Esophagus muscularis mucosa (tissue), 4 donors: ENCODE measurements around the gene PPP1R16B. TPM values are rescaled to one million over a fixed set of nuclear protein-coding genes. Genes with fewer than 3 reads are reported as not detected.
A peak's percentile ranks its signal among the peaks of the same experiment; 100 is the strongest.

Experiments
- DNase-seq: peaks from one replicate; pipeline ENCODE4 v3.0.0-alpha.2; 2017; ENCODE audit errors: extremely low spot score
- H3K27ac ChIP-seq, 4 donors: fragments of 200-600 bp; sonication (generic); replicated peaks in 1 of 4; 1 replicate in 3 of 4; 2 replicates in 1 of 4; pipeline ENCODE4 v1.5.1; 2016 to 2019; ENCODE audit warnings: mild to moderate bottlenecking in 1 of 4
- H3K27me3 ChIP-seq, 4 donors: fragments of 200-600 bp; sonication (generic); one replicate each; pipeline versions ENCODE4 v1.5.1 to v1.6.0; 2016 to 2019
- H3K36me3 ChIP-seq, 4 donors: fragments of 200-600 bp; sonication (generic); one replicate each; pipeline ENCODE4 v1.5.1; 2016 to 2019
- H3K4me1 ChIP-seq, 4 donors: fragments of 200-600 bp; sonication (generic); one replicate each; pipeline ENCODE4 v1.5.1; 2016 to 2019
- H3K4me3 ChIP-seq, 4 donors: fragments of 200-600 bp; sonication (generic); 1 replicate in 2 of 4; 2 replicates in 2 of 4; pipeline ENCODE4 v1.5.1; 2016 to 2019; ENCODE audit warnings: mild to moderate bottlenecking in 4 of 4, moderate library complexity in 1 of 4
- H3K9me3 ChIP-seq, 4 donors: fragments of 200-600 bp; sonication (generic); 1 replicate in 3 of 4; 2 replicates in 1 of 4; pipeline ENCODE4 v1.5.1; 2016 to 2019
- EP300 ChIP-seq: sonication (generic); formaldehyde crosslinking; IDR thresholded peaks from one replicate; pipeline ENCODE4 v1.6.1; 2017; ENCODE audit warnings: antibody characterized with exemption
- POLR2A ChIP-seq: fragments of 450-650 bp; IDR thresholded peaks from one replicate; pipeline ENCODE4 v1.6.1; 2017; ENCODE audit warnings: antibody characterized with exemption, moderate library complexity, mild to moderate bottlenecking, low read depth
- POLR2AphosphoS5 ChIP-seq, 2 donors: sonication (generic); formaldehyde crosslinking; IDR thresholded peaks; one replicate each; pipeline ENCODE4 v1.6.1; 2017; ENCODE audit warnings: antibody characterized with exemption in 2 of 2
- WGBS: methylation state at CpG from one replicate; pipeline ENCODE4 v1.1.5; 2018; 5-methylcytosine and 5-hydroxymethylcytosine counted together
- intact Hi-C: fragments of 100-400 bp; cut with DNase I; formaldehyde crosslinking; loops from one replicate; pipeline ENCODE4 v1.15.1; 2023
- total RNA-seq, 4 donors: library from RNA; depleted of rRNA; stranded (reverse); fragments of >200 nt; gene quantifications; one replicate each; pipeline versions ENCODE4 v1.1.0 to v1.2.1, GENCODE V29; 2016
- TF ChIP-seq, protein P1 (sequence below), 3 experiments: fragments of 200-600 bp in 2 of 3; fragments of 450-650 bp in 1 of 3; sonication (generic) in 2 of 3; IDR thresholded peaks; one replicate each; pipeline ENCODE4 v1.5.1; 2017 to 2019; ENCODE audit warnings: antibody characterized with exemption in 3 of 3, mild to moderate bottlenecking in 2 of 3, moderate library complexity in 1 of 3

The PPP1R16B gene
- total RNA-seq, 4 donors from 2014 or later = 3.7 to 12.1 (median 6.8) TPM

- TF ChIP-seq, protein P1, sequence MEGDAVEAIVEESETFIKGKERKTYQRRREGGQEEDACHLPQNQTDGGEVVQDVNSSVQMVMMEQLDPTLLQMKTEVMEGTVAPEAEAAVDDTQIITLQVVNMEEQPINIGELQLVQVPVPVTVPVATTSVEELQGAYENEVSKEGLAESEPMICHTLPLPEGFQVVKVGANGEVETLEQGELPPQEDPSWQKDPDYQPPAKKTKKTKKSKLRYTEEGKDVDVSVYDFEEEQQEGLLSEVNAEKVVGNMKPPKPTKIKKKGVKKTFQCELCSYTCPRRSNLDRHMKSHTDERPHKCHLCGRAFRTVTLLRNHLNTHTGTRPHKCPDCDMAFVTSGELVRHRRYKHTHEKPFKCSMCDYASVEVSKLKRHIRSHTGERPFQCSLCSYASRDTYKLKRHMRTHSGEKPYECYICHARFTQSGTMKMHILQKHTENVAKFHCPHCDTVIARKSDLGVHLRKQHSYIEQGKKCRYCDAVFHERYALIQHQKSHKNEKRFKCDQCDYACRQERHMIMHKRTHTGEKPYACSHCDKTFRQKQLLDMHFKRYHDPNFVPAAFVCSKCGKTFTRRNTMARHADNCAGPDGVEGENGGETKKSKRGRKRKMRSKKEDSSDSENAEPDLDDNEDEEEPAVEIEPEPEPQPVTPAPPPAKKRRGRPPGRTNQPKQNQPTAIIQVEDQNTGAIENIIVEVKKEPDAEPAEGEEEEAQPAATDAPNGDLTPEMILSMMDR (IDR thresholded peaks at IDR 0.05) = no peak
- TF ChIP-seq POLR2A (no peak), POLR2AphosphoS5 (IDR thresholded peaks at IDR 0.05) (peak in 1 of 2 donors; percentile 9)
- Histone ChIP-seq H3K9me3 (no peaks in the 10 kb centered on the region), H3K4me3 (no peak overlapping the region), H3K27me3 (no peaks in the 10 kb centered on the region), H3K27ac (peak overlapping the region in 2 of 4 donors; percentile 7 to 14), H3K36me3 (peaks cover 0 to 63% (median 6%) of the 10 kb centered on the region in 4 donors), H3K4me1 (peaks cover 0 to 55% (median 4%) of the 10 kb centered on the region in 4 donors)
- 95% methylated on average over 7 of the region's 7 CpGs for WGBS
- no peak for DNase-seq
- intact Hi-C loops = no loop called here
Measured at GRCh38 chr20:38937978-38938473, 132.5 kb downstream of the PPP1R16B start.

DNA sequence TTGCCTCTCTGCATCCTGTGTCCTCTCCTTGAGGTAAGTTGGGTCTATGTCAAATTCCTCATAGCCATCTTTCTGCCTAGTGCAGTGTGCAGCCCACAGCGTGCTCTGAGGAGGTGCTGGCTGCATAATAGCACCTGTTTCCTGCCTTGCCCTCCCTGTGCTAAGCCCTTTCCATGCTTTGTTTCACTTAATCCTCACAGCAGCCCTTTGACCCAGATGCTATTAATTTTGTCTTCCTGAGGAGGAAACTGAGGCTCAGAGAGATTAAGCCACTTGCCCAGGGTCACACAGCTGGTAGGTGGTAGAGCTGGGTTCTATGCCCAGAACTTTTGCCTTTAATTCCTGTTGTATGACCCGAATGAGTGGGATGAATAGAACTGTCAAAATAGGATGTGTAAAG lies 134.2 kb downstream of the PPP1R16B start:
- intact Hi-C loops = no loop called here
- no peak for DNase-seq
- peak overlapping the region in 1 of 4 donors; percentile 48 for H3K27ac ChIP-seq
- H3K9me3 ChIP-seq = no peaks in the 10 kb centered on the region
- H3K4me1 ChIP-seq = peaks cover 0 to 46% (median 4%) of the 10 kb centered on the region in 4 donors
- no peak for TF ChIP-seq EP300
- peak in 1 of 2 donors; percentile 19 for TF ChIP-seq POLR2AphosphoS5 (IDR thresholded peaks at IDR 0.05)
- H3K4me3 ChIP-seq = no peak overlapping the region
- peaks cover 0 to 79% (median 8%) of the 10 kb centered on the region in 4 donors for H3K36me3 ChIP-seq
- H3K27me3 ChIP-seq = no peaks in the 10 kb centered on the region
- 78% methylated on average over 2 of the region's 2 CpGs for WGBS

- DNase-seq = no peak
- Histone ChIP-seq H3K9me3 (no peaks in the 10 kb centered on the region), H3K27ac (peak overlapping the region in 2 of 4 donors; percentile 10 to 48), H3K36me3 (peaks cover 0 to 83% (median 8%) of the 10 kb centered on the region in 4 donors), H3K4me1 (peaks cover 0 to 39% (median 1%) of the 10 kb centered on the region in 4 donors), H3K27me3 (no peaks in the 10 kb centered on the region), H3K4me3 (no peak overlapping the region)
- intact Hi-C loops = no loop called here
- 98% methylated on average over 5 of the region's 5 CpGs for WGBS
- TF ChIP-seq, protein P1 (IDR thresholded peaks at IDR 0.05) = no peak
- TF ChIP-seq POLR2A = no peak
- peak in 1 of 2 donors; percentile 42 for TF ChIP-seq POLR2AphosphoS5 (IDR thresholded peaks at IDR 0.05)
Measured at GRCh38 chr20:38940644-38941043, 135.1 kb downstream of the PPP1R16B start.

DNA sequence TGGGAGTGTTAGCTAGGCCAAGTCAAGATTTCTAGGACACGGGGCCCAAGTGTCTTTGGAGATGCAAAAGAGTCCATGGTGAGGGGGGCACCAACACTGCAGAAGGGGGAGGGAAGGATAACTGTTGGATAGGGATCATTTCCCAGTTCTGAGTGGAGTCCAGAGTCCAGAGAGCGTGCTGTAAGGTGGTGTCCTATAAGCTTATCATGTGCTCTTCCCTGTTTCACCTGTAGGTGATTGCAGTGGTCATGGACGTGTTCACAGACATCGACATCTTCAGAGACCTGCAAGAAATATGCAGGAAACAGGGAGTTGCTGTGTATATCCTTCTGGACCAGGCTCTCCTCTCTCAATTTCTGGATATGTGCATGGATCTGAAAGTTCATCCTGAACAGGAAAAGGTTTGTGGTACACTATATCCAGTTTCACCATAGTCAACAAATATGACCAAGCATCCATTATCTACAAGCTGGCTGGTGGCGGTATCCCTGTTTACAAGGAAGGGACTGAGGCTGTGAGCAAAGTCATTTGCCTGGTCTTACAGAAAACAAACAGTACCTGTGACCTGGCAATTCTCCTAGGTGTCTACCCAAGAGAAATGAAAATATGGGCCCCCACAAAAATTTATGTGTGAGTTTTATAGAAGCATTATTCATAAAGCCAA lies 136.4 kb downstream of the PPP1R16B start:
- no peak overlapping the region for H3K4me3 ChIP-seq
- H3K27me3 ChIP-seq = no peaks in the 10 kb centered on the region
- no peaks in the 10 kb centered on the region for H3K9me3 ChIP-seq
- H3K36me3 ChIP-seq = peaks cover 0 to 81% (median 8%) of the 10 kb centered on the region in 4 donors
- no peak for TF ChIP-seq POLR2A
- TF ChIP-seq POLR2AphosphoS5 (IDR thresholded peaks at IDR 0.05) = peak in 1 of 2 donors; percentile 32
- TF ChIP-seq, protein P1 (IDR thresholded peaks at IDR 0.05) = no peak
- no peak for TF ChIP-seq EP300
- no peak for DNase-seq
- H3K27ac ChIP-seq = no peak overlapping the region
- WGBS = 96% methylated on average over 5 of the region's 5 CpGs
- intact Hi-C loops = no loop called here
- peaks cover 0 to 27% (median 0%) of the 10 kb centered on the region in 4 donors for H3K4me1 ChIP-seq

DNA sequence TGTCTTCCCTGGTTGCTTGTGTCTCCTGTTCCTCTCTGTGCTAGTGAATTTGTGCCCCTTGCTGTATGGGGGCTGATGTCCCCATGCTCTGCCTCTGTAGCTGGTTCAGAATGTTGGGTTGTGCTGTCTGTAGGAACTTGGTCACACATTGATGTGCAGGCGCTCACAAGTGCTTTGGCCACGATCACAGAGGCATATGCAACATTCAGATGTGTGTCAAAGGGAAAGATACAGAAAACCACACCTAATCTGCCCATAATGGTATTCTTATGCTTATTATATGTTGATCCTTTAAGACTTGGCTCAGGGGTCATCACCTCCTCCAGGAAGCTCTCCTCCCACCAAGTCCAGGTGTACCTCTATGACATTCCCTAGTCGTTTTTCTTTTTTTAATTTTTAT lies 139.5 kb downstream of the PPP1R16B start:
- Histone ChIP-seq H3K27ac (peak overlapping the region in 1 of 4 donors; percentile 27), H3K9me3 (no peaks in the 10 kb centered on the region), H3K36me3 (peaks cover 0 to 87% (median 9%) of the 10 kb centered on the region in 4 donors), H3K4me1 (peaks cover 0 to 6% (median 0%) of the 10 kb centered on the region in 4 donors), H3K27me3 (no peaks in the 10 kb centered on the region), H3K4me3 (no peak overlapping the region)
- DNase-seq = no peak
- intact Hi-C loops = no loop called here
- TF ChIP-seq POLR2A (no peak), POLR2AphosphoS5 (IDR thresholded peaks at IDR 0.05) (peak in 1 of 2 donors; percentile 49)
- WGBS = 98% methylated on average over 3 of the region's 3 CpGs
